Fibroblast of lung (primary cell): Measurements from ENCODE around the gene CALHM3. TPM values are rescaled to one million over a fixed set of nuclear protein-coding genes. Genes with fewer than 3 reads are reported as not detected.
"Not testable (repeated sequence)": the region's sequence is repeated elsewhere in the genome, so short reads cannot be mapped to it uniquely, and the experiment has no call there.

Experiments used
- DNase-seq, 2 donors: peaks; one replicate each; pipeline versions ENCODE4 v3.0.0 to v3.0.0-alpha.2; 2010; ENCODE audit warnings: low read depth in 2 of 2
- H2AFZ ChIP-seq: 2 replicates; pipeline ENCODE4 v1.5.1; 2012; ENCODE audit warnings: low read length, control low read depth, inconsistent platforms
- H3K27ac ChIP-seq: 2 replicates; pipeline ENCODE4 v1.5.1; 2011; ENCODE audit warnings: low read length, control low read depth; ENCODE audit not compliant: insufficient read depth
- H3K27me3 ChIP-seq: 2 replicates; pipeline ENCODE4 v1.5.1; 2011; ENCODE audit warnings: mild to moderate bottlenecking, low read length; ENCODE audit not compliant: control insufficient read depth, insufficient read depth
- H3K36me3 ChIP-seq: 2 replicates; pipeline ENCODE4 v1.5.1; 2011; ENCODE audit warnings: low read length; ENCODE audit not compliant: control insufficient read depth, insufficient read depth
- H3K4me1 ChIP-seq: 2 replicates; pipeline ENCODE4 v1.5.1; 2011; ENCODE audit warnings: low read length; ENCODE audit not compliant: control insufficient read depth, insufficient read depth; ENCODE audit errors: extremely low read depth
- H3K4me2 ChIP-seq: 2 replicates; pipeline ENCODE4 v1.5.1; 2011; ENCODE audit warnings: low read length, control low read depth; ENCODE audit not compliant: insufficient read depth; ENCODE audit errors: extremely low read depth
- H3K4me3 ChIP-seq, 4 experiments: fragments of 200-600 bp in 1 of 4; sonication (generic) in 1 of 4; replicated peaks in 1 of 4; 2 replicates each; pipeline ENCODE4 v1.5.1; 2011 to 2016; ENCODE audit warnings: low read length in 4 of 4, low read depth in 3 of 4, mild to moderate bottlenecking in 3 of 4, control low read depth in 2 of 4, inconsistent platforms in 1 of 4, mixed read lengths in 1 of 4; ENCODE audit not compliant: insufficient read depth in 1 of 4; ENCODE audit errors: control extremely low read depth in 1 of 4
- H3K79me2 ChIP-seq: 2 replicates; pipeline ENCODE4 v1.5.1; 2012; ENCODE audit warnings: mild to moderate bottlenecking, low read length, inconsistent platforms; ENCODE audit not compliant: control insufficient read depth, insufficient read depth
- H3K9ac ChIP-seq: 2 replicates; pipeline ENCODE4 v1.5.1; 2011; ENCODE audit warnings: mild to moderate bottlenecking, low read length, control low read depth; ENCODE audit not compliant: insufficient read depth
- H3K9me3 ChIP-seq: 2 replicates; pipeline ENCODE4 v1.5.1; 2012; ENCODE audit warnings: low read depth, low read length; ENCODE audit not compliant: control insufficient read depth, insufficient read depth
- H4K20me1 ChIP-seq: 2 replicates; pipeline ENCODE4 v1.5.1; 2011; ENCODE audit warnings: low read length; ENCODE audit not compliant: control insufficient read depth, insufficient read depth; ENCODE audit errors: extremely low read depth
- CTCF ChIP-seq, 2 donors: IDR thresholded peaks in 1 of 2; conservative IDR thresholded peaks in 1 of 2; 1 replicate in 1 of 2; 2 replicates in 1 of 2; pipeline ENCODE4 v1.5.1; 2011 to 2012; ENCODE audit warnings: low read length in 2 of 2, control low read depth in 1 of 2, inconsistent platforms in 1 of 2, low read depth in 1 of 2, mild to moderate bottlenecking in 1 of 2
- EZH2 ChIP-seq: IDR thresholded peaks from 2 replicates; pipeline ENCODE4 v1.5.1; 2012; ENCODE audit warnings: low read length, control low read depth, mild to moderate bottlenecking; ENCODE audit errors: missing control alignments
- polyA plus RNA-seq, 2 donors: library from polyadenylated mRNA; depleted of rRNA in 1 of 2; stranded (reverse) in 1 of 2; unstranded in 1 of 2; fragments of >200 nt; gene quantifications; 2 replicates each; pipeline ENCODE4 v1.2.1, GENCODE V29; 2011 to 2012; ENCODE audit warnings: missing spikeins in 1 of 2
- total RNA-seq: library from RNA; depleted of rRNA; stranded (reverse); fragments of >200 nt; gene quantifications from 2 replicates; pipeline ENCODE4 v1.2.1, GENCODE V29; 2014

CALHM3 gene
- total and polyA plus RNA-seq, 2 donors (not counting 1 experiment from before 2014, with no cell fraction given), result not detected

- Histone ChIP-seq H3K4me1 (no peaks in the 10 kb centered on the region), H3K4me3 (no peak overlapping the region), H2AFZ (no peak overlapping the region), H4K20me1 (no peaks in the 10 kb centered on the region), H3K36me3 (no peaks in the 10 kb centered on the region), H3K79me2 (no peaks in the 10 kb centered on the region), H3K27me3 (peaks cover 22% of the 10 kb centered on the region), H3K9me3 (no peaks in the 10 kb centered on the region), H3K4me2 (no peak overlapping the region), H3K9ac (no peak overlapping the region), H3K27ac (no peak overlapping the region)
- DNase-seq, result no peak
- no peak for TF ChIP-seq EZH2
- no peak for TF ChIP-seq CTCF (conservative IDR thresholded peaks at IDR 0.05 in 1 of 2, IDR thresholded peaks at IDR 0.05 in 1 of 2; ENCODE audit: low read depth in 1 of 2, low read length in 2 of 2)
Measured at GRCh38 chr10:103507235-103508191, 28.5 kb upstream of the CALHM3 start.

GRCh38 chr10:103506061-103506460 is 27.0 kb upstream of the CALHM3 start:
- Histone ChIP-seq H3K4me2 (no peak overlapping the region), H3K79me2 (no peaks in the 10 kb centered on the region), H3K9me3 (no peaks in the 10 kb centered on the region), H3K36me3 (no peaks in the 10 kb centered on the region), H3K27me3 (peaks cover 21% of the 10 kb centered on the region), H2AFZ (no peak overlapping the region), H3K4me3 (no peak overlapping the region), H3K9ac (no peak overlapping the region), H4K20me1 (no peaks in the 10 kb centered on the region), H3K4me1 (no peaks in the 10 kb centered on the region), H3K27ac (no peak overlapping the region)
- DNase-seq, result no peak
- TF ChIP-seq EZH2, result no peak
- TF ChIP-seq CTCF (conservative IDR thresholded peaks at IDR 0.05 in 1 of 2, IDR thresholded peaks at IDR 0.05 in 1 of 2; ENCODE audit: low read depth in 1 of 2, low read length in 2 of 2), result no peak

GRCh38 chr10:103504181-103504783 is 25.2 kb upstream of the CALHM3 start:
- Histone ChIP-seq H3K27me3 (peaks cover 30% of the 10 kb centered on the region), H3K4me1 (no peaks in the 10 kb centered on the region), H2AFZ (no peak overlapping the region), H3K4me3 (no peak overlapping the region), H3K36me3 (no peaks in the 10 kb centered on the region), H3K27ac (no peak overlapping the region), H3K9ac (no peak overlapping the region), H3K9me3 (no peaks in the 10 kb centered on the region), H4K20me1 (no peaks in the 10 kb centered on the region), H3K79me2 (no peaks in the 10 kb centered on the region), H3K4me2 (no peak overlapping the region)
- DNase-seq, result peak; percentile 84 to 98
- no peak for TF ChIP-seq EZH2
- no peak for TF ChIP-seq CTCF (conservative IDR thresholded peaks at IDR 0.05 in 1 of 2, IDR thresholded peaks at IDR 0.05 in 1 of 2; ENCODE audit: low read depth in 1 of 2, low read length in 2 of 2)

- H3K9ac ChIP-seq, H3K27ac ChIP-seq, DNase-seq, H3K79me2 ChIP-seq, H3K9me3 ChIP-seq, H4K20me1 ChIP-seq, H3K36me3 ChIP-seq, H2AFZ ChIP-seq, H3K4me1 ChIP-seq, H3K4me2 ChIP-seq, H3K4me3 ChIP-seq: not testable (repeated sequence)
- H3K27me3 ChIP-seq, result peaks cover 35% of the 10 kb centered on the region
Measured at GRCh38 chr10:103503777-103504176, 24.7 kb upstream of the CALHM3 start.
